Fibroblast of villous mesenchyme (primary cell): ENCODE data around the gene SHFL. TPM values are rescaled to one million over a fixed set of nuclear protein-coding genes. Genes with fewer than 3 reads are reported as not detected.

Source experiments
- DNase-seq: peaks from one replicate; pipeline ENCODE4 v3.0.0-alpha.2; 2010; ENCODE audit warnings: low read depth
- H3K4me3 ChIP-seq: 2 replicates; pipeline ENCODE4 v1.5.1; 2011; ENCODE audit warnings: low read depth, mild to moderate bottlenecking, low read length
- CTCF ChIP-seq: IDR thresholded peaks from 2 replicates; pipeline ENCODE4 v1.5.1; 2012; ENCODE audit warnings: low read depth, mild to moderate bottlenecking, low read length; ENCODE audit not compliant: insufficient read depth
- small RNA-seq: library from RNA; depleted of rRNA; stranded (forward); fragments of <200 nt; gene quantifications from one replicate; pipeline ENCODE3, GENCODE V24; 2012
- total RNA-seq: library from RNA; depleted of rRNA; stranded (reverse); fragments of >200 nt; gene quantifications from 2 replicates; pipeline ENCODE4 v1.2.3, GENCODE V29; 2012

The SHFL gene
- total RNA-seq, 1 donor = 25.9 TPM

DNA sequence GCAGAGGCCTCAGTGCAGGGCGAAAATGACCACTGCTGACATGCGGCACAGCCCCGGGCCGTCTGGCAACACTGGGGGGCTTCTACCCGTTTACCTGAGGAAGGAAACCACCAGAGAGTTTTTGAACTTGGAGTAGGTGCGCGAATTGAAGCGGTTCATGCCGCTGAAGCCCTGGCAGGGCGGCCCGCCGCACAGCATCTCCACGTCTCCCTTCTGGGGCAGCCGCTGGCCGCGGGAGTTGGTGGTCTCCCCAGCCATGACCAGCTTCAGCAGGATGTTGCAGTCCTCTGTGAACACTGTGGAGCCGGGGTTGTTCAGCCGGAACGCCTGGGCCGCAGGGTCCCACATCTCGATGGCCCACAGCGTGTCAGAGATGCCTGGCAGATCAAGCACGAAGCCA is 53.8 kb downstream of the SHFL start:
- TF ChIP-seq CTCF = no peak
- DNase-seq = no peak
- no peak overlapping the region for H3K4me3 ChIP-seq

DNA sequence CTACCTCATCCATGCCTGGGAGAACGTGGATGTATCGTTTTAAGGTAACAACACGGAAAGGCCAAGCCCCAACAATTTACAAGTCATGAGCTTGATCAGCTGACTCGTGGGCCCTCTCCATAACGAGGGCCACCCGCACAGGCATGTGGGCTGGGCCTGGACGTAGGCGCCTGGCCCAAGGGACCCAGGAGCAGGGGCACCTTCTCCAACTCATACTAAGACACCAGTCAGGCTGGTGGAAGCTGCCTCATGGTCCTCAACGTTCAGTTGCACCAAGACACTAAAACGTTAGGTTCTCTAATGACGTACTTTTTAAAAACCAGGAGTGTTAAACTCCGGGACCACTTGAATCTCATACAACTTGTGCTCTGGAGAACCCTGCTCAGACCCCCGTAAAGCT is 55.4 kb downstream of the SHFL start:
- no peak for DNase-seq
- TF ChIP-seq CTCF = no peak
- no peak overlapping the region for H3K4me3 ChIP-seq

GRCh38 chr19:10141973-10142372 is 55.9 kb downstream of the SHFL start:
- no peak for DNase-seq
- no peak for TF ChIP-seq CTCF
- no peak overlapping the region for H3K4me3 ChIP-seq

Small RNA genes lying within 50 kb of the gene (small RNA-seq; reads per million reads assigned to genes)
- gene MIR5589 (not detected), gene SNORD105 (16.9 reads per million, percentile 92 among the genes with 10 or more reads in this experiment), gene SNORD105B (200 reads per million, percentile 98 among the genes with 10 or more reads in this experiment)

Other genes with a start within 250 kb of the SHFL start
- 0.43 and 1.3 TPM in 2 replicates for gene OLFM2, start 149.8 kb upstream of the SHFL start, total RNA-seq
- 5.6 and 10.6 TPM in 2 replicates for gene COL5A3, start 75.8 kb upstream of the SHFL start, total RNA-seq
- gene RDH8, start 72.8 kb upstream of the SHFL start, total RNA-seq = not detected in 2 replicates
- under 0.01 TPM in 1 of 2 replicates, not detected in the other for gene ANGPTL6, start 16.4 kb downstream of the SHFL start, total RNA-seq
- gene PPAN, start 20.0 kb downstream of the SHFL start, total RNA-seq = 23.8 and 28.1 TPM in 2 replicates
- gene P2RY11, start 25.4 kb downstream of the SHFL start, total RNA-seq = 0.43 and 1.9 TPM in 2 replicates
- 244 and 264 TPM in 2 replicates for gene EIF3G, start 33.6 kb downstream of the SHFL start, total RNA-seq
- gene DNMT1, start 108.6 kb downstream of the SHFL start, total RNA-seq = 56.1 and 60.2 TPM in 2 replicates
- 33.2 and 35.4 TPM in 2 replicates for gene S1PR2, start 145.0 kb downstream of the SHFL start, total RNA-seq
- 42.3 and 51.5 TPM in 2 replicates for gene MRPL4, start 165.9 kb downstream of the SHFL start, total RNA-seq
- 75.1 and 244 TPM in 2 replicates for gene ICAM1, start 184.8 kb downstream of the SHFL start, total RNA-seq
- gene ICAM4, start 200.6 kb downstream of the SHFL start, total RNA-seq = 3.2 and 4.7 TPM in 2 replicates
- 5.5 and 11.7 TPM in 2 replicates for gene ICAM5, start 203.6 kb downstream of the SHFL start, total RNA-seq
- 0.32 and 0.43 TPM in 2 replicates for gene ZGLP1, start 223.5 kb downstream of the SHFL start, total RNA-seq
- gene FDX2, start 229.7 kb downstream of the SHFL start, total RNA-seq = 24.2 and 30.3 TPM in 2 replicates
- 10.4 and 11.0 TPM in 2 replicates for gene RAVER1, start 247.2 kb downstream of the SHFL start, total RNA-seq